RWPE1 (cell line): ENCODE results near the gene PHF20.
"Not testable (repeated sequence)": the region's sequence is repeated elsewhere in the genome, so short reads cannot be mapped to it uniquely, and the experiment has no call there.

Source experiments
- CTCF ChIA-PET: fragments of 350-600 bp; sonication (Branson Sonifier 250); formaldehyde crosslinking; extraction: SDS; loops from one replicate; lab custom pipeline; 2021; lab: Yijun Ruan, JAX
- POLR2A ChIA-PET: fragments of 400-600 bp; formaldehyde crosslinking; extraction: SDS; loops from one replicate; lab custom pipeline; 2020; ENCODE audit warnings: antibody characterized with exemption; ENCODE audit not compliant: low non-redundant PET; lab: Yijun Ruan, JAX
- DNase-seq: peaks from one replicate; pipeline ENCODE4 v3.0.0; 2012; ENCODE audit warnings: low spot score
- H3K27ac ChIP-seq: fragments of 450-650 bp; 2 replicates; pipeline ENCODE4 v1.5.1; 2017
- TF ChIP-seq, protein P1 (sequence below): fragments of 450-650 bp; conservative IDR thresholded peaks from 2 replicates; pipeline ENCODE4 v1.5.1; 2017; ENCODE audit warnings: low read depth, mild to moderate bottlenecking

PHF20 gene

DNA sequence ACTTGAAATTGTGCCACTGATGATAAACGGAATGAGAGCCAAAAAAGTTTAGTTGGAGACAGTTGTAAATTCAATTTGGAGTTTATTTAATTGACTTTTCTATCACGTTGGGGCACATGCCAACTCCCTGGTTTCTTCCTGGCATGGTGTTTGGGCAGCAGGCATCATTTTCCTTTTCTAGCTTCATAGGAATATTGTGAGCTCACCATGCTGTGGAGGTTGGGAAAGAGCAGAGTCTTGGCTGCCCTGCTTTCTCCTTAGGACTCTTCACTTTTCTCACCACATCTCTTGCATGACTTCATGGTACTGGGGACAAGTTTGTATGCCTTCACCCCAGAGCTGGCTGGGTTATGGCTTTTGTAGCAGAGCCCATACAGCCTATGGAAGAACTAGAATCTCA is 176.1 kb downstream of the PHF20 start:
- DNase-seq = no peak
- no peak overlapping the region for H3K27ac ChIP-seq
- ChIA-PET CTCF (interaction anchor here (0.6 to 1.5 kb wide), 4 partner anchors 11 to 387 kb away, joined by 3 to 4 read pairs (median 3); no protein-coding TSS in a partner anchor), POLR2A (no interaction called here)
- TF ChIP-seq, protein P1, sequence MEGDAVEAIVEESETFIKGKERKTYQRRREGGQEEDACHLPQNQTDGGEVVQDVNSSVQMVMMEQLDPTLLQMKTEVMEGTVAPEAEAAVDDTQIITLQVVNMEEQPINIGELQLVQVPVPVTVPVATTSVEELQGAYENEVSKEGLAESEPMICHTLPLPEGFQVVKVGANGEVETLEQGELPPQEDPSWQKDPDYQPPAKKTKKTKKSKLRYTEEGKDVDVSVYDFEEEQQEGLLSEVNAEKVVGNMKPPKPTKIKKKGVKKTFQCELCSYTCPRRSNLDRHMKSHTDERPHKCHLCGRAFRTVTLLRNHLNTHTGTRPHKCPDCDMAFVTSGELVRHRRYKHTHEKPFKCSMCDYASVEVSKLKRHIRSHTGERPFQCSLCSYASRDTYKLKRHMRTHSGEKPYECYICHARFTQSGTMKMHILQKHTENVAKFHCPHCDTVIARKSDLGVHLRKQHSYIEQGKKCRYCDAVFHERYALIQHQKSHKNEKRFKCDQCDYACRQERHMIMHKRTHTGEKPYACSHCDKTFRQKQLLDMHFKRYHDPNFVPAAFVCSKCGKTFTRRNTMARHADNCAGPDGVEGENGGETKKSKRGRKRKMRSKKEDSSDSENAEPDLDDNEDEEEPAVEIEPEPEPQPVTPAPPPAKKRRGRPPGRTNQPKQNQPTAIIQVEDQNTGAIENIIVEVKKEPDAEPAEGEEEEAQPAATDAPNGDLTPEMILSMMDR = no peak

DNA sequence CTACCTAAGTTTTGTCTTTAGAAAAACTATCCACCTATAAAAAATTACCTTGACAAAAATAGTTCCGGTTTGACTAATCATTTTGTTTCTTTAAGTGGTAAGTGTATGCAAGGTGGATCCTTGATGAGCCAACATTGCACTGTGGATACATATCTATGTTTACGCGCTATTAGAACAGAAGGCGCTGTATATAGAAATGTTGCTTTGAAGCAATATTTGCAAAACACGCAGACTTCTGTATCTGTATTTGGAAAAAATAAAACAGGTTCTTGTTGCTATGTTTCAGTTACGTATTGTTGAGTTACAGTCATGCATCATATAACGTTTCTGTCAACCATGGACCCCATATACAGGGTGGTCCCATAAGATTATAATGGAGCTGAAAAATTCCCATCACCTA is 178.3 kb downstream of the PHF20 start:
- ChIA-PET CTCF (interaction anchor here (0.6 kb wide), 1 partner anchor 343 kb away, joined by 4 read pairs; no protein-coding TSS in a partner anchor), POLR2A (no interaction called here)
- DNase-seq = no peak
- no peak overlapping the region for H3K27ac ChIP-seq
- TF ChIP-seq, protein P1 = no peak

DNA sequence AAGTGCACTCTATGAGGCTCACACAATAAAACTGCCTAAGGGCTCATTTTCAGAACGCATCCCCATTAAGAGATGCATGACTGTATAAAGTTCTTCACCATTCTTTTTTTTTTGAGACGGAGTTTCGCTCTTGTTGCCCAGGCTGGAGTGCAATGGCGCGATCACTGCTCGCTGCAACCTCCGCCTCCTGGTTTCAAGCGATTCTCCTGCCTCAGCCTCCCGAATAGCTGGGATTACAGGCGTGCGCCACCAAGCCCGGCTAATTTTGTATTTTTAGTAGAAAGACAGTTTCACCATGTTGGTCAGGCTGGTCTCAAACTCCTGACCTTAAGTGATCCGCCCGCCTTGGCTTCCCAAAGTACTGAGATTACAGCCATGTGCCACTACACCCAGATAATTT is 180.3 kb downstream of the PHF20 start:
- POLR2A ChIA-PET = interaction anchor here (3.3 kb wide), 1 partner anchor 209 kb away, joined by 15 read pairs; the partner anchor contains the start of gene RBM39
- CTCF ChIA-PET = interaction anchor here (0.7 to 0.8 kb wide), 2 partner anchors 10 to 34 kb away, joined by 3 to 5 read pairs; no protein-coding TSS in a partner anchor
- H3K27ac ChIP-seq = peak overlapping the region; percentile 46
- DNase-seq = not testable (repeated sequence)

DNA sequence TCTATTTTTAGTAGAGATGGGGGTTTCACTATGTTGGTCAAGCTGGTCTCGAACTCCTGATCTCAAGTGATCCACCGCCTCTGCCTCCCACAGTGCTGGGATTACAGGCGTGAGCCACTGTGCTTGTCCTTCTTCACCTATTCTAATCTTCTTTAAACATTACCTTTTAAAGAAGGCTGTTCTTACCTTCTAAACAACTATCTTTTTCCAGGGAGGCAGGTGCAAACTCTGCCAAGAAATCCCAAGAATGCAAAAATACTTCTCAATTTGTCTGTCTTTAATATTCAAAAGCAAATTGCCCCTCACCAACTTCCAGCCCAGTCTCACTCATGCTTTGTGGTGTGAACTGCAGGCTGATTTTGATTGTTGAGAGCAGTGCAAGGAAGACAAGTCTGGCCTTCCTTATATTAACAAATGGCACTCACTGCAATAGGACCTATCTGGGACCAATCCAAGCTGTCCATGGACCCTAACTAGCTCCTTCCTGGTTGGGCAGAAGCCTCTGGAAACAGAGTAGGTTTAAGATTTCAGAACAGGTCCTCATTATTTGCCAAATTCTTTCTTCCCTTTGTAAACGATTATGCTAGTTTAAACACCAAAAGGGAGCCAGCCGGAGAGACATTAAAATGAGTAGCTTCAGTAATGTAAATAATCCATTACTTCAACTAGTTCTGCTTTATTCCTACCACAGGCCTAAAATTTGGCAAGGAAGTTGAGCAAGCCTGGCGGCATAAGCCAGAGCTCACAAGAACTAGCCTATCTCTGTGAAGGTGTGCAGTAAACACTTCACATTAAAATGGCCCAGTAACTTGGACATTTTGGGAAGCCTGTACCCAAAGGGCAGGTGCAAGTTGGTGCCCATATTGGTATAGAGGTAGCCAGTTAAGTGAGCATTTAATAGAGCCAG is 180.9 kb downstream of the PHF20 start:
- H3K27ac ChIP-seq = peak overlapping the region; percentile 99
- TF ChIP-seq, protein P1 = no peak
- ChIA-PET CTCF (interaction anchor here (0.6 to 0.8 kb wide), 4 partner anchors 11 to 813 kb away, joined by 3 to 5 read pairs (median 4); no protein-coding TSS in a partner anchor), POLR2A (interaction anchor here (0.6 to 3.3 kb wide), 3 partner anchors 12 to 210 kb away, joined by 4 to 15 read pairs (median 9); partner anchors contain the start of gene RBM39)
- peak; percentile 50 for DNase-seq

DNA sequence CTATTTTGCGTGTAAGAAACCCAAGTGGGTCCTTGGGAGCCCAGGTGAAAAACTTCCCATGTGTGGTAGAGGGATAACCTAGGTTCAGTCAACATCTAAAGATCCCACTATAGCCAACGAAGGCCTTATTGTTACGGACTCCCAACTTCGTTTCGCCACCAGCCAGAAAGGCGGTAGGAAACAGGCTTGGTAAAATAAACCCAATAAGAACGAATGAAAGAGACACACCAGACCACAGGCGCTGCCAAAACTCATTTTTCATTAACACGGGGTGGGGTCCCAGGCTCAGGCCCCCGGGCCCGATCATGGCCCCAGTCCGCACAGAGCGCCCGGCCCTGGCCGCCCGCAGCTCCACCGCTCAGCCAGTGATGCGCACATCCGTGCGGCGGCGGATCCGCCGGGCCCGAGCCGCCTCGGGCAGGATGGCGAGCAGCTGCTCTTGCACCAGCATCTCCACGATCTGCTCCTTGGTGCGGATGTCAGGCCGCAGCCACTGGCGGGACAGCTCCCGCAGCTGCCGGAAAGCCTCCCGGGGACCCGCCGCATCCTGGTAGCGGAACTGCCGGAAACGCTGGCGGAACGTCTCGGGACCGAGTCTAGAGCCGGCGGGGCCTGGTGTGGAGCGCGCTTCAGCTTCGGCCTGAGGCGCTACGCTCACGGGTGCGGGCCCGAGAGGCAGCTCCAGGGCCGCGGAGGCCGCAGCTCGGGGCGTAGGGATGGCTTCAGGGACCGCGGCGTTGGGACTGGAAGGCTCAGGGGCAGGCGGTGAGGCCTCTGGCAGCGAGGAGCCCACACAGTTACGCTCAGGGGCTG is 181.8 kb downstream of the PHF20 start:
- CTCF ChIA-PET = interaction anchor here (0.5 to 2.5 kb wide), 40 partner anchors 9 to 904 kb away, joined by 3 to 17 read pairs (median 4); partner anchors contain the start of genes CNBD2 and RBM39
- TF ChIP-seq, protein P1 = no peak
- DNase-seq = peak; percentile 70
- POLR2A ChIA-PET = interaction anchor here (0.5 to 3.3 kb wide), 10 partner anchors 13 to 318 kb away, joined by 3 to 15 read pairs (median 4); partner anchors contain the start of gene RBM39
- peak overlapping the region; percentile 99 for H3K27ac ChIP-seq

DNA sequence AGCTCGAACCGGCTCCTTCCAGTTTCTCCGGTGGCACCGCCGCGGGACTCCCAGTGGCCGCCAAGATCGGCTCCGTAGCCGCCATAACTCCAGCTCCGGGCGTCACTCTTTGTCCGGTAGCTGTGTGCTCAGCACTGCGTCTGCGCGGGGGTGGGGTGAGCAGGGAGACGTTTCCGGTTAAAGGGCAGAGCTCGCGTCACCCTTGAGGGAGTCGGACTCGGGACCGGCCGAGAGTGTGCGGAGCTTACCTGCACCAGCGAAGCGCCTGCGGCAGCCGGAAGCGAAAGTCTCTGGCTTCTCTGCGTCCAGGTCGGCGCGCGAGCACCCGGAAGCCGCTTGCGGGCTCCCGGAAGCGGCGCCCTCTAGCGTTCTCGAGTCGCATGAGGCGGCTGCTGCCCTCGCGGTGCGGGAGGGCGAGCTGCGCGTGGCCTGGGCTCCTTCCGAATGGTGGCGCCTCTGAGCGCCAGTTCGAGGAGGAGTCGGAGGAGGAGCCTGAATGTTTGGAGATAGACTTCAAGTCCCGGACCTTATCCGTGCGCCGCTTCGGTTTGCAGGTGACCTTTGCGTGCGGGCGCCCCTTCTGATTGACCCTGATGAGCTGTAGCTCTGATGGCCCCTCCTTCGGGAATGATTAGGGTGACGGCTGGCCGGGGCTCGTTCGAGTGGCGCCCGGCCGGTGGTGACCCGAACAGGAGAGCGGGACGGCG is 182.5 kb downstream of the PHF20 start, which contains the start of gene SCAND1:
Gene SCAND1 (minus strand): TSS at position 303 of the 707 bp plus-strand sequence. CDS start 218 bp downstream, at position 85.
- H3K27ac ChIP-seq = peak within 1 kb of the TSS; percentile 99
- TF ChIP-seq, protein P1 = peak; percentile 100
- ChIA-PET POLR2A (interaction anchor here (0.5 to 3.3 kb wide), 9 partner anchors 13 to 319 kb away, joined by 3 to 15 read pairs (median 5); partner anchors contain the start of gene RBM39), CTCF (interaction anchor here (0.5 to 2.5 kb wide), 46 partner anchors 8 to 904 kb away, joined by 3 to 17 read pairs (median 4); partner anchors contain the start of genes CNBD2 and RBM39)
- peak; percentile 100 for DNase-seq
